ENCODE results near the gene LIN7C.

The LIN7C gene

GRCh38 chr11:27507557-27508322 lies 1.2 kb upstream of the LIN7C start:
- no peaks in the 10 kb centered on the region; the same call in 1 of the 2 replicates for H3K36me3 ChIP-seq (replicated peaks; ENCODE audit: insufficient read depth, low read length)
- H3K4me3 ChIP-seq (ENCODE audit: low read length), result peak overlapping the region; percentile 95
- H3K4me2 ChIP-seq (ENCODE audit: low read depth, low read length), result peak overlapping the region; percentile 62
- no peak overlapping the region for H3K27ac ChIP-seq (ENCODE audit: low read length)
- H3K9me2 ChIP-seq (replicated peaks; ENCODE audit: insufficient read depth, low read length), result no peaks in the 10 kb centered on the region
- 0 out of 2 replicates have a peak, but pooled peaks cover 10% of the 10 kb centered on the region for H3F3A ChIP-seq (ENCODE audit: insufficient read depth, low read length)
- TF ChIP-seq EZH2 (optimal IDR thresholded peaks at IDR 0.05; ENCODE audit: low read depth, low read length) (no peak), EZH2phosphoT487 (IDR thresholded peaks at IDR 0.05; ENCODE audit: low read length) (no peak)
- TF ChIP-seq, protein P1, sequence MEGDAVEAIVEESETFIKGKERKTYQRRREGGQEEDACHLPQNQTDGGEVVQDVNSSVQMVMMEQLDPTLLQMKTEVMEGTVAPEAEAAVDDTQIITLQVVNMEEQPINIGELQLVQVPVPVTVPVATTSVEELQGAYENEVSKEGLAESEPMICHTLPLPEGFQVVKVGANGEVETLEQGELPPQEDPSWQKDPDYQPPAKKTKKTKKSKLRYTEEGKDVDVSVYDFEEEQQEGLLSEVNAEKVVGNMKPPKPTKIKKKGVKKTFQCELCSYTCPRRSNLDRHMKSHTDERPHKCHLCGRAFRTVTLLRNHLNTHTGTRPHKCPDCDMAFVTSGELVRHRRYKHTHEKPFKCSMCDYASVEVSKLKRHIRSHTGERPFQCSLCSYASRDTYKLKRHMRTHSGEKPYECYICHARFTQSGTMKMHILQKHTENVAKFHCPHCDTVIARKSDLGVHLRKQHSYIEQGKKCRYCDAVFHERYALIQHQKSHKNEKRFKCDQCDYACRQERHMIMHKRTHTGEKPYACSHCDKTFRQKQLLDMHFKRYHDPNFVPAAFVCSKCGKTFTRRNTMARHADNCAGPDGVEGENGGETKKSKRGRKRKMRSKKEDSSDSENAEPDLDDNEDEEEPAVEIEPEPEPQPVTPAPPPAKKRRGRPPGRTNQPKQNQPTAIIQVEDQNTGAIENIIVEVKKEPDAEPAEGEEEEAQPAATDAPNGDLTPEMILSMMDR (IDR thresholded peaks at IDR 0.05; ENCODE audit: low read length), result no peak
- no peaks in the 10 kb centered on the region for H3K9me3 ChIP-seq (replicated peaks; ENCODE audit: insufficient read depth, low read length)
- H3K4me1 ChIP-seq (ENCODE audit: low read length), result peaks cover 9% of the 10 kb centered on the region; the same call in 1 of the 2 replicates
- peak overlapping the region; percentile 90; the same call in 1 of the 2 replicates for H3K9ac ChIP-seq (ENCODE audit: low read length)
- 0 out of 2 replicates have a peak overlapping the region, but pooled peaks have one; percentile 95 for H2AFZ ChIP-seq (ENCODE audit: low read length)
- peaks cover 41% of the 10 kb centered on the region for H3K79me2 ChIP-seq (ENCODE audit: low read length)
- no peak for DNase-seq
- no peaks in the 10 kb centered on the region for H4K20me1 ChIP-seq (ENCODE audit: insufficient read depth, low read length)
- no peaks in the 10 kb centered on the region for H3K27me3 ChIP-seq (replicated peaks; ENCODE audit: insufficient read depth, low read length)

DNA sequence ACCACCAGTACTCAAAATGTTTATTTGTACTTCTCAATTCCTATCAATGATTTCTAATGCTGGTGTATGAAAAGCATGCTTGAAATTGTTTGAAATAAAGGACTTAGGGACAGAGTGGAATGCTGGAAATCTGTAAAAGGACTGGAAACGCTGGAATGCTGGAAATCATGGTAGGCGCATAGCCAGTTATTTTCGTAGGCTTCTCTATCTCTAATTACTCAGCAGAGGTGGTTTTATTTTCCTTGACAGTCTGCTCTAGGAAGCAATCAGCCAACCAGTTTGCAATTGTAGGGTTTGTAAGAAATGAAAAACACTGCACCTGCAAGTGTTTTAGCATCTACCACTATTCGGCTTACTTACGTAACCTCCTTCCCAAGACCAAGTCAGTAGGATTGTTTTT lies 788 bp downstream of the LIN7C start:
- Histone ChIP-seq H3K36me3 (replicated peaks; ENCODE audit: insufficient read depth, low read length) (no peaks in the 10 kb centered on the region; the same call in 1 of the 2 replicates), H4K20me1 (ENCODE audit: insufficient read depth, low read length) (no peaks in the 10 kb centered on the region), H3F3A (ENCODE audit: insufficient read depth, low read length) (0 out of 2 replicates have a peak, but pooled peaks cover 10% of the 10 kb centered on the region), H3K79me2 (ENCODE audit: low read length) (peaks cover 52% of the 10 kb centered on the region), H2AFZ (ENCODE audit: low read length) (peak overlapping the region; percentile 91), H3K4me2 (ENCODE audit: low read depth, low read length) (peak overlapping the region; percentile 90), H3K4me1 (ENCODE audit: low read length) (peaks cover 9% of the 10 kb centered on the region; the same call in 1 of the 2 replicates), H3K9me3 (replicated peaks; ENCODE audit: insufficient read depth, low read length) (no peaks in the 10 kb centered on the region), H3K9ac (ENCODE audit: low read length) (peak overlapping the region; percentile 90), H3K27me3 (replicated peaks; ENCODE audit: insufficient read depth, low read length) (no peaks in the 10 kb centered on the region), H3K9me2 (replicated peaks; ENCODE audit: insufficient read depth, low read length) (no peaks in the 10 kb centered on the region), H3K27ac (ENCODE audit: low read length) (peak overlapping the region; percentile 87), H3K4me3 (ENCODE audit: low read length) (peak overlapping the region; percentile 95)
- TF ChIP-seq EZH2phosphoT487 (IDR thresholded peaks at IDR 0.05; ENCODE audit: low read length), result no peak
- TF ChIP-seq, protein P1 (IDR thresholded peaks at IDR 0.05; ENCODE audit: low read length), result no peak
- no peak for TF ChIP-seq EZH2 (optimal IDR thresholded peaks at IDR 0.05; ENCODE audit: low read depth, low read length)
- DNase-seq, result peak; percentile 26

DNA sequence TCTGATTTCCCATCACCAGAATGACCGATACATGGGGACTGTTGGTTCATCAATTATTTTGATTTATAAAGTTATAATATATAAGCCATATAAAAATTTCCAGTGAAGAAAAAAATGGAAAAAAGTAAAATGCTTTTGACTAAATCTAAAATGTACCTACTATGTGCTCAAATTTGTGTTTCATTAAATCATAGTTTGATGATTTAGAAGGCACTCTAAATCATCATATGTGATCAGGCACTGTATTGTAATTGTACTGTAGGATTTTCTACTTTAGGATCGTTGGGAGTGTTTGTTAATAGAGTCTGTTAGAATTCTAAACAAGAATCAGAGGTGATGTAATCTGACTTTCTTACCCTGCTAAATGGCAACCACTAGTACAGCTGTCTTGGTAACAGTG lies 2.4 kb downstream of the LIN7C start:
- H3K4me2 ChIP-seq (ENCODE audit: low read depth, low read length), result no peak overlapping the region
- H3F3A ChIP-seq (ENCODE audit: insufficient read depth, low read length), result 0 out of 2 replicates have a peak, but pooled peaks cover 13% of the 10 kb centered on the region
- H4K20me1 ChIP-seq (ENCODE audit: insufficient read depth, low read length), result no peaks in the 10 kb centered on the region
- no peak overlapping the region for H3K4me3 ChIP-seq (ENCODE audit: low read length)
- H3K27me3 ChIP-seq (replicated peaks; ENCODE audit: insufficient read depth, low read length), result no peaks in the 10 kb centered on the region
- no peaks in the 10 kb centered on the region for H3K9me3 ChIP-seq (replicated peaks; ENCODE audit: insufficient read depth, low read length)
- no peaks in the 10 kb centered on the region; the same call in 1 of the 2 replicates for H3K36me3 ChIP-seq (replicated peaks; ENCODE audit: insufficient read depth, low read length)
- peaks cover 9% of the 10 kb centered on the region; the same call in 1 of the 2 replicates for H3K4me1 ChIP-seq (ENCODE audit: low read length)
- DNase-seq, result no peak
- no peak overlapping the region for H3K27ac ChIP-seq (ENCODE audit: low read length)
- TF ChIP-seq, protein P1 (IDR thresholded peaks at IDR 0.05; ENCODE audit: low read length), result no peak
- TF ChIP-seq EZH2 (optimal IDR thresholded peaks at IDR 0.05; ENCODE audit: low read depth, low read length), result no peak
- no peak for TF ChIP-seq EZH2phosphoT487 (IDR thresholded peaks at IDR 0.05; ENCODE audit: low read length)
- H3K9me2 ChIP-seq (replicated peaks; ENCODE audit: insufficient read depth, low read length), result no peaks in the 10 kb centered on the region
- peaks cover 52% of the 10 kb centered on the region for H3K79me2 ChIP-seq (ENCODE audit: low read length)
- H2AFZ ChIP-seq (ENCODE audit: low read length), result no peak overlapping the region
- no peak overlapping the region for H3K9ac ChIP-seq (ENCODE audit: low read length)
